Osteoblast (primary cell): Measurements from ENCODE around the gene ARHGAP30. TPM values are rescaled to one million over a fixed set of nuclear protein-coding genes. Genes with fewer than 3 reads are reported as not detected.

Experiments used
- DNase-seq: peaks from one replicate; pipeline ENCODE4 v3.0.0; 2011; ENCODE audit warnings: low spot score, mixed read lengths; ENCODE audit not compliant: insufficient read length; ENCODE audit errors: missing footprints
- H2AFZ ChIP-seq: 2 replicates; pipeline ENCODE4 v1.6.0; 2011; ENCODE audit warnings: mild to moderate bottlenecking, low read length
- H3K27ac ChIP-seq: 2 replicates; pipeline ENCODE4 v1.5.1; 2011; ENCODE audit warnings: mild to moderate bottlenecking, low read depth, low read length, moderate library complexity
- H3K27me3 ChIP-seq: 2 replicates; pipeline ENCODE4 v1.6.0; 2012; ENCODE audit warnings: mild to moderate bottlenecking, control low read depth, inconsistent platforms, low read length, moderate library complexity; ENCODE audit not compliant: insufficient read depth
- H3K36me3 ChIP-seq: 2 replicates; pipeline ENCODE4 v1.5.1; 2011; ENCODE audit warnings: mild to moderate bottlenecking, low read length, control low read depth, moderate library complexity; ENCODE audit not compliant: insufficient read depth
- H3K4me1 ChIP-seq: 2 replicates; pipeline ENCODE4 v1.5.1; 2011; ENCODE audit warnings: mild to moderate bottlenecking, low read length, control low read depth, moderate library complexity; ENCODE audit not compliant: insufficient read depth
- H3K4me2 ChIP-seq: 2 replicates; pipeline ENCODE4 v1.6.0; 2011; ENCODE audit warnings: mild to moderate bottlenecking, low read length; ENCODE audit not compliant: insufficient read depth
- H3K4me3 ChIP-seq: fragments of 200-600 bp; sonication (generic); 3 replicates; pipeline ENCODE4 v1.5.1; 2012; ENCODE audit warnings: mild to moderate bottlenecking, low read length, inconsistent platforms; ENCODE audit not compliant: insufficient read depth
- H3K79me2 ChIP-seq: 2 replicates; pipeline ENCODE4 v1.6.0; 2012; ENCODE audit warnings: mild to moderate bottlenecking, low read length, control low read depth, inconsistent platforms; ENCODE audit not compliant: insufficient read depth
- H3K9me3 ChIP-seq: 2 replicates; pipeline ENCODE4 v1.5.1; 2011; ENCODE audit warnings: low read depth, low read length, control low read depth
- H4K20me1 ChIP-seq: 2 replicates; pipeline ENCODE4 v1.6.0; 2012; ENCODE audit warnings: mild to moderate bottlenecking, low read length, control low read depth; ENCODE audit not compliant: insufficient read depth
- CTCF ChIP-seq: IDR thresholded peaks from 2 replicates; pipeline ENCODE4 v1.5.1; 2011; ENCODE audit warnings: mild to moderate bottlenecking, low read depth, low read length, moderate library complexity; ENCODE audit errors: extremely low read depth
- total RNA-seq: library from RNA; depleted of rRNA; stranded (reverse); fragments of >200 nt; gene quantifications from 2 replicates; pipeline ENCODE4 v1.2.3, GENCODE V29; 2012

ARHGAP30 gene
- total RNA-seq, 1 donor: under 0.01 TPM

GRCh38 chr1:161072751-161073449 lies 3.2 kb upstream of the ARHGAP30 start:
- no peaks in the 10 kb centered on the region for H3K79me2 ChIP-seq
- no peaks in the 10 kb centered on the region for H3K4me1 ChIP-seq
- no peak overlapping the region for H3K4me3 ChIP-seq
- no peaks in the 10 kb centered on the region for H3K36me3 ChIP-seq
- H3K27me3 ChIP-seq: no peaks in the 10 kb centered on the region
- H2AFZ ChIP-seq: no peak overlapping the region
- H3K27ac ChIP-seq: no peak overlapping the region
- H4K20me1 ChIP-seq: no peaks in the 10 kb centered on the region
- TF ChIP-seq CTCF: no peak
- H3K4me2 ChIP-seq: no peak overlapping the region
- DNase-seq: peak; percentile 55
- H3K9me3 ChIP-seq: no peaks in the 10 kb centered on the region

- Histone ChIP-seq H3K4me1 (no peaks in the 10 kb centered on the region), H3K4me3 (no peak overlapping the region), H3K9me3 (no peaks in the 10 kb centered on the region), H3K36me3 (no peaks in the 10 kb centered on the region), H3K27ac (no peak overlapping the region), H4K20me1 (no peaks in the 10 kb centered on the region), H3K79me2 (no peaks in the 10 kb centered on the region), H2AFZ (no peak overlapping the region), H3K4me2 (no peak overlapping the region), H3K27me3 (no peaks in the 10 kb centered on the region)
- peak; percentile 77 for TF ChIP-seq CTCF
- DNase-seq: peak; percentile 93
These were observed 2.2 kb upstream of the ARHGAP30 start for GRCh38 chr1:161071886-161072371.

- Histone ChIP-seq H2AFZ (peak overlapping the region; percentile 22), H3K27ac (no peak overlapping the region), H4K20me1 (no peaks in the 10 kb centered on the region), H3K9me3 (no peaks in the 10 kb centered on the region), H3K27me3 (no peaks in the 10 kb centered on the region), H3K4me1 (no peaks in the 10 kb centered on the region), H3K79me2 (no peaks in the 10 kb centered on the region), H3K4me3 (no peak overlapping the region), H3K4me2 (no peak overlapping the region), H3K36me3 (no peaks in the 10 kb centered on the region)
- no peak for TF ChIP-seq CTCF
- no peak for DNase-seq
These were observed 1.1 kb upstream of the ARHGAP30 start for GRCh38 chr1:161070761-161071160.

GRCh38 chr1:161069241-161069640 lies 450 bp downstream of the ARHGAP30 start:
- Histone ChIP-seq H3K4me3 (no peak overlapping the region), H3K27me3 (peaks cover 3% of the 10 kb centered on the region), H4K20me1 (no peaks in the 10 kb centered on the region), H3K27ac (no peak overlapping the region), H3K79me2 (no peaks in the 10 kb centered on the region), H2AFZ (no peak overlapping the region), H3K4me2 (no peak overlapping the region), H3K4me1 (no peaks in the 10 kb centered on the region), H3K9me3 (no peaks in the 10 kb centered on the region), H3K36me3 (no peaks in the 10 kb centered on the region)
- no peak for TF ChIP-seq CTCF
- DNase-seq: no peak
